Muscle of back (tissue), 11 donors: ENCODE results near the gene SYNCRIP. TPM values are rescaled to one million over a fixed set of nuclear protein-coding genes. Genes with fewer than 3 reads are reported as not detected.
"Not testable (repeated sequence)": the region's sequence is repeated elsewhere in the genome, so short reads cannot be mapped to it uniquely, and the experiment has no call there.

Source experiments
- DNase-seq, 3 donors: peaks; one replicate each; pipeline versions ENCODE4 v3.0.0 to v3.0.0-alpha.2; 2013
- polyA plus RNA-seq, 10 donors: library from polyadenylated mRNA; unstranded; fragments of 120-200 nt; gene quantifications; one replicate each; pipeline ENCODE4 v1.2.1, GENCODE V29; 2013; ENCODE audit not compliant: insufficient read length in 10 of 10

SYNCRIP gene
- polyA plus RNA-seq, 10 donors, result 84.0 to 138 (median 114) TPM

GRCh38 chr6:85600713-85601313, 41.9 kb downstream of the SYNCRIP start:
- DNase-seq, result no peak

GRCh38 chr6:85594197-85594930, 48.3 kb downstream of the SYNCRIP start:
- DNase-seq, result peak in 1 of 3 donors; percentile 56

DNA sequence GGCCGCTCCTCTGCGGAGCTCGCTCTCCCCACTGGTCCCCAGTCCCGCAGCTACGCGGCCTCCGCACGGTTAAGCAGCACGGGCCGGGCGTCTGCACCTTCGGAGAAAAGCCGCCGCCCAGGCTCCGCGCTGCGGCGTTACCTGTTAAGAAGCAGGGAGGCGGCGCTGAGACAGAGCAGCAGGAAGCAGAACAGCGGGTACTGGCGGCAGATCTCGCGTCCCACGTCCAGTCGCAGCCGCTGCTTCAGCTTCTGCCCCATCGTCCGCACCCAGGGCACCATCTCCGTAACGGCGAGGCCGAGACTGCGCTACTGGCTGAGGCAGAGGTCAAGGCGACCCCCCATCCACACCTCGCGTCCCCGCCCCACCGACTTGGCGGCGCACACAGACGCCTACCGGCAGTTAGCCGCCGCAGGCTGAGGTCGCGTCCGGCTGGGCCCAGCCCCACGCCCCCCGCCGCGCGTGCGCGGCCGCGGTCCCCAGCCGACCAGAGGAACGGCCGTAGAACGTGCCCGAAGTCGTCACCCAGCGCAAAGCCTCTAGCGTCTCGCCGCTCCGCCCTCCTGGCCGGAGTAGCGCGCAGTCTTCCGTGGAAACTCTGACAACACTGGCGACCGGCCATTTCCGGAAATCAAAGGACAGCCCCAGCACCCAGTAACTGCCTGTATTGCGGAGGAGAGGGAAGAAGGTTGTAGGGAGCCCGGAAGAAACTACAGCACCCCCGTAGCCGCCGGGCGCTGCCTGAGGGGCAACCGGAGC, 49.1 kb downstream of the SYNCRIP start, which contains the start of gene SNX14:
SNX14 (minus strand) TSS at position 421 of the 759 bp plus-strand sequence; CDS start at position 281, 140 bp downstream.
- DNase-seq, result peak; percentile 92 to 98 (median 97)

GRCh38 chr6:85592033-85592432, 50.7 kb downstream of the SYNCRIP start:
- no peak for DNase-seq

DNA sequence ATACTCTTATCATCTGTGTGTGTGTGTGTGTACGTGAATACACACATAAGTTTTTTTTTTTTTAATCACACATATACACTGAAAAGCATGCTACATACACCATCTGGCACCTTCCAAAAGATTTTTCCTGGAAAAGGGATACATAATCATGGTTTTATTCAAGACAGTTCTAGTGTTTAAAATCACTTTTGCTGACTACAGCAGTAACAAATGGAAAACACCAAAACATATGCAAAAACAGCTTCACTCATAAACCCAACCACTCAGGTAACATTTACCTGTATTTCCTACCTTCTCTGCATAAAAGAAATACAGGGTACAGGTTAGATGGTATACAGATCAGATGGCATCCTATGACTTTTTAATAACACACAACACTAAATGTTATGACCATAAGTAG, 51.5 kb downstream of the SYNCRIP start:
- no peak for DNase-seq

GRCh38 chr6:85585741-85586140, 56.9 kb downstream of the SYNCRIP start:
- DNase-seq, result no peak

GRCh38 chr6:85582832-85583231, 59.9 kb downstream of the SYNCRIP start:
- not testable (repeated sequence) for DNase-seq

- no peak for DNase-seq
These were observed 61.1 kb downstream of the SYNCRIP start for GRCh38 chr6:85581572-85581971.

GRCh38 chr6:85580878-85581267, 61.8 kb downstream of the SYNCRIP start:
- DNase-seq, result no peak

DNA sequence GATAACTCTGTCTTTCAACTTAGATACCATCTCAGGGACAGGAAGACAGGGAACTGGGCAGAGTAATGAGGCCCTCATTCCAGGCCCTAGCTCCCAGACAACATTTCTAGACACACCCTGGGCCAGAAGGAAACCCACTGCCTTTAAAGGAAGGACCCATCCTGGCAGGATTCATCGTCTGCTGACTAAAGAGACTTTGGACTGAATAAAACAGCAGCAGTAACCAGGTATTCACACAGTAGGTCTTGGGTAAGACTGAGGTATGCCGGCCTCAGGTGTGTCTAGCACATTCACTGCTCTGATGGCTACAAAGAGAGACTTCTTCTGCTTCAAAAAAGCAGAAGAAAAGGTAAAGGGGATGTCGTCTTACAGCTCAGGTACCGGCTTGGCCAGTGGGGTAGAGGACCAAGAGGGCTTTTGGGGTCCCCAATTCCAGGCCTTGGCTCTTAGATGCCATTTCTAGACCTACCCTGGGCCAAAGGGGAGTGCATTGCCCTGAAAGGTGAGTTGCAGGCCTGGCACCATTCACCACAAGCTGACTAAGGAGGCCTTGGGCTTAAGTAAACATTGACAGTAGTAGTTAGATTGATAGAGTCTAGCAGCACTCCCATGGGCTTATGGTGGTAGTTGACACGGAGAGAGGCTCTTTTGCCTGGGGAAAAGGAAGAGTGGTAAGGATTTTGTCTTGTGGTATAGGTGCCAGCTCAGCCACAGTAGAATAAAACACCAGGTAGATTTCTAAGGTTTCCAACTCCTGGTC, 62.4 kb downstream of the SYNCRIP start:
- no peak for DNase-seq

- no peak for DNase-seq
These were observed 63.1 kb downstream of the SYNCRIP start for GRCh38 chr6:85579581-85579980.

DNA sequence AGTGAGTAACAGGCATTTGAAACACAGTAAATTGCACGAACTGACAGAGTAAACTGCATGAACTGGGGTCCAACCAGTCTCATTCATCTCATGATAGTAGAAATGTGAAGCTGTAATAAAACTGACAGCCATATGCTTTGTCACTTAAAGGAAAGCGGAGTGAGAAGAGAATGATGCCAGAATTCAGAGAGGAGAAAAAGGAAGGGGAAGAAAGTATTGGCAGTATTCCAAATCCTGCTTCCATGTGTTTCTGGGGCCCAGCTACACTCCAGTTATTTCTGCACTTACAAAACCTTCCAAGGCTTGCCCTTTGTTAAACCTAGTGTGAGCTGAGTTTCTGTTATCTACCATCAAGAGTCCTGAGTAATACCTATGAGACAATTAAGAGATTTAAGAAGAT, 66.2 kb downstream of the SYNCRIP start:
- peak in 2 of 3 donors; percentile 17 to 45 for DNase-seq

DNA sequence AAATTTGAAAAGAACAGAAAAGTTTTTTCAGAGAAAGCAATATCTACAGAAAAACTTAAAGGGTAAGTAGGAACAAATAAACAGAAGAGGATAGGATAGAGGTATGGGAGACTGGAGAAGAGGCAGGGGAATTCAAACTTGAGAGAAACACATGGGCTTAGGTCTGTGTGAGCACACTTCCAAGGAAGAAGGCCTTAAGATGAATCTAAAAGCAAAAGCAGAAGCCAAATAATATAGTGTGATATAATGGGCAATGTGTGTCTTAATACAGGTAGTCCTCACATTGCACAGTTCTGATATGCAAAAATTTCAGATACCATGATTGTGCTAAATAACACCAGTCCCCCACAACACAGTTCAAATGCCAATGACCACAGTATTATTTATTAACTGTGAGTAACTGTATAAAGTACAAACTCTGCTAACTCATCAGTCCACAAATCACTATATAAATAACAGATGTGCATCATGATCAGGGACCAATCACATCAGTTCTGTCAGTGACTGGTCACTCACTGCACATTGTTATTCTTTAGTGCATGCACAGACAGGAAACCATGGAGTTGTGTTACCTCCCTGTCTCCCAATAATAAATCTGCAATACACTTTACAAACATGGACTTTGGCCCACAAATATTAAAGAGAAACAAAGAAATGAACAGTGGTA, 67.6 kb downstream of the SYNCRIP start:
- peak in 1 of 3 donors; percentile 28 for DNase-seq

GRCh38 chr6:85569323-85569722, 73.4 kb downstream of the SYNCRIP start:
- DNase-seq, result no peak

DNA sequence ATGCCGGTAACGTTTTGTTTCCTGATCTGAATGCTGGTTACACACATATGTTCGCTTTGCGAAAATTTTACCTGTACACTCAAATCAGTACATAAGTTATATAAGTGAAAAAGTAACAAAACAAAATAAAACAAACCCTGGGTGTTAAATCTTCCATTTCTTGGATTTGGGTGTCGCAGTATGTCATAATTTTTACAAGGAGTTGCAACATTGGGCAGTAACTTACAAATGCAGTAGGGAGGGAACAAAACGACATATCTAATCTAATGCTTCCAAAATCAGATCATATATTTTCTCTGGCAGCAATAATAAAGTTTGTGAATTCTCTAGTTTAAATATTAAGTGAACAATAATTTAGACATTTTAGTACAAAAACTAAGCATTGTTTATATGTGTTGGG, 74.3 kb downstream of the SYNCRIP start:
- no peak for DNase-seq

GRCh38 chr6:85565736-85566135, 77.0 kb downstream of the SYNCRIP start:
- DNase-seq, result no peak

- DNase-seq, result not testable (repeated sequence)
These were observed 78.5 kb downstream of the SYNCRIP start for GRCh38 chr6:85564223-85564622.
